ENCODE results near the gene NUCKS1. TPM values are rescaled to one million over a fixed set of nuclear protein-coding genes. Genes with fewer than 3 reads are reported as not detected.

The NUCKS1 gene
- total and polyA plus RNA-seq, 2 of the 4 experiments (the other 2 are of a cell fraction): 37.9 to 103 TPM

DNA sequence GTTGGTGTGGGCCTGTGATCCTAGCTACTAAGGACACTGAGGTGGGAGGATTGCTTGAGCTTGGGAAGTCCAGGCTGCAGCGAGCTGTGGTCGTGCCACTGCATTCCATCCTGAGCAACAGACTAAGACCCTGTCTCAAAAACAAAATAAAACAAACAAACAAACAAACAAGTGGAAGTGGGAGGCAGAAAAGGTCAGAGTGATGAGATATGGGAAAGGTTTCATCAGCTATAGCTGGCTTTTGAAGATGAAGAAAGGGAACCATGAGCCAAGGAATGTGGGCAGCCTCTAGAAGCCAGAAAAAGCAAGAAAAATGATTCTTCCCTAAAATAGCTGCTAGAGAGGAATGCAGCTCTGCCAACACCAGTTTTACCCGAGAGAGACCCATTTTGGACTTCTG, 10.6 kb upstream of the NUCKS1 start:
- intact Hi-C loops (cut with micrococcal nuclease) (no loop called here), in situ Hi-C loops (cut with MboI; ENCODE audit: low sequenced_read_pairs) (no loop called here), dilution Hi-C loops (cut with HindIII; ENCODE audit: low sequenced_read_pairs, unreplicated experiment) (no loop called here)
- Histone ChIP-seq H3K4ac (ENCODE audit: low read depth, low read length) (no peak overlapping the region), H3K4me2 (ENCODE audit: low read depth, low read length) (no peak overlapping the region), H3K27me3 (ENCODE audit: control insufficient read depth, insufficient read depth, low read length) (no peaks in the 10 kb centered on the region; the same call in 1 of the 2 replicates), H3K27ac (ENCODE audit: insufficient read depth, low read length) (no peak overlapping the region), H2AFZ (replicated peaks; ENCODE audit: low read length, poor library complexity) (no peak overlapping the region), H2BK20ac (ENCODE audit: low read depth, low read length) (no peak overlapping the region), H4K8ac (ENCODE audit: low read depth in 2 of 2, low read length in 2 of 2) (no peak overlapping the region), H4K91ac (ENCODE audit: insufficient read depth, low read depth, low read length) (no peak overlapping the region), H3K9me1 (ENCODE audit: insufficient read depth, low read length) (0 out of 2 replicates have a peak, but pooled peaks cover under 1% of the 10 kb centered on the region), H3K56ac (ENCODE audit: extremely low read depth, insufficient read depth, low read length) (no peak overlapping the region), H2BK5ac (ENCODE audit: low read depth, low read length, poor library complexity, severe bottlenecking) (no peak overlapping the region), H2BK15ac (ENCODE audit: low read depth, low read length) (no peak overlapping the region), H4K5ac (ENCODE audit: low read depth, low read length) (no peak overlapping the region), H3K9me3 (ENCODE audit: control insufficient read depth, insufficient read depth, low read length) (no peaks in the 10 kb centered on the region), H3K4me1 (ENCODE audit: control insufficient read depth, insufficient read depth, low read length) (no peaks in the 10 kb centered on the region), H2BK120ac (ENCODE audit: low read depth, low read length) (no peak overlapping the region), H3K4me3 (ENCODE audit: insufficient read depth, low read depth, low read length) (no peak overlapping the region), H3K14ac (replicated peaks; ENCODE audit: low read depth, low read length) (no peak overlapping the region), H3K9ac (ENCODE audit: low read depth, low read length) (no peak overlapping the region), H3K79me1 (ENCODE audit: low read depth in 1 of 2, low read length in 2 of 2) (no peaks in the 10 kb centered on the region; a peak in 1 of 4 replicates), H3K36me3 (ENCODE audit: control insufficient read depth, insufficient read depth, low read length) (no peaks in the 10 kb centered on the region), H4K20me1 (ENCODE audit: insufficient read depth, low read length) (no peaks in the 10 kb centered on the region), H2AK5ac (ENCODE audit: low read depth, low read length) (no peak overlapping the region; the same call in 1 of the 2 replicates), H2AK9ac (replicated peaks; ENCODE audit: low read depth, low read length, poor library complexity) (no peak overlapping the region), H3K18ac (ENCODE audit: low read depth, low read length) (no peak overlapping the region), H3K23ac (ENCODE audit: low read depth, low read length) (no peak overlapping the region)
- CTCF ChIA-PET: interaction anchor here (0.7 to 0.9 kb wide), 2 partner anchors 12 to 16 kb away, joined by 3 read pairs; no protein-coding TSS in a partner anchor
- no TSS peak for BruUV-seq (replicated peaks)
- POLR2A ChIA-PET (ENCODE audit: unreplicated experiment): no interaction called here
- no CpG with 5 or more reads among the region's 3 CpGs for WGBS, 2 experiments (ENCODE audit: extremely low coverage in 2 of 2, insufficient read length in 1 of 2)
- ATAC-seq (ENCODE audit: low read depth): no peak
- TF ChIP-seq MAFK (IDR thresholded peaks at IDR 0.05; ENCODE audit: low read depth, low read length): no peak
- TF ChIP-seq BHLHE40 (IDR thresholded peaks at IDR 0.05; ENCODE audit: low read depth, low read length): no peak
- TF ChIP-seq, protein P1, sequence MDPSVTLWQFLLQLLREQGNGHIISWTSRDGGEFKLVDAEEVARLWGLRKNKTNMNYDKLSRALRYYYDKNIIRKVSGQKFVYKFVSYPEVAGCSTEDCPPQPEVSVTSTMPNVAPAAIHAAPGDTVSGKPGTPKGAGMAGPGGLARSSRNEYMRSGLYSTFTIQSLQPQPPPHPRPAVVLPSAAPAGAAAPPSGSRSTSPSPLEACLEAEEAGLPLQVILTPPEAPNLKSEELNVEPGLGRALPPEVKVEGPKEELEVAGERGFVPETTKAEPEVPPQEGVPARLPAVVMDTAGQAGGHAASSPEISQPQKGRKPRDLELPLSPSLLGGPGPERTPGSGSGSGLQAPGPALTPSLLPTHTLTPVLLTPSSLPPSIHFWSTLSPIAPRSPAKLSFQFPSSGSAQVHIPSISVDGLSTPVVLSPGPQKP (IDR thresholded peaks at IDR 0.05; ENCODE audit: borderline replicate concordance, low read depth, low read length): no peak
- TF ChIP-seq MXI1 (IDR thresholded peaks at IDR 0.05; ENCODE audit: borderline replicate concordance, low read depth, low read length): no peak
- DNase-seq: no peak

All from IMR-90 (cell line).